Glomerular endothelial cell (primary cell): ENCODE data around the gene C10orf95. TPM values are rescaled to one million over a fixed set of nuclear protein-coding genes. Genes with fewer than 3 reads are reported as not detected.

Source experiments
- DNase-seq: peaks from one replicate; pipeline ENCODE4 v3.0.0-alpha.2; 2011; ENCODE audit warnings: low read depth, low spot score; ENCODE audit errors: extremely low read depth
- total RNA-seq: library from RNA; depleted of rRNA; stranded (reverse); fragments of >200 nt; gene quantifications from 2 replicates; pipeline ENCODE4 v1.2.3, GENCODE V29; 2015

C10orf95 gene
- total RNA-seq, 1 donor from 2014 or later = not detected

GRCh38 chr10:102405108-102405571 lies 46.2 kb downstream of the C10orf95 start:
- DNase-seq = no peak

GRCh38 chr10:102404361-102405107 lies 46.8 kb downstream of the C10orf95 start:
- no peak for DNase-seq

DNA sequence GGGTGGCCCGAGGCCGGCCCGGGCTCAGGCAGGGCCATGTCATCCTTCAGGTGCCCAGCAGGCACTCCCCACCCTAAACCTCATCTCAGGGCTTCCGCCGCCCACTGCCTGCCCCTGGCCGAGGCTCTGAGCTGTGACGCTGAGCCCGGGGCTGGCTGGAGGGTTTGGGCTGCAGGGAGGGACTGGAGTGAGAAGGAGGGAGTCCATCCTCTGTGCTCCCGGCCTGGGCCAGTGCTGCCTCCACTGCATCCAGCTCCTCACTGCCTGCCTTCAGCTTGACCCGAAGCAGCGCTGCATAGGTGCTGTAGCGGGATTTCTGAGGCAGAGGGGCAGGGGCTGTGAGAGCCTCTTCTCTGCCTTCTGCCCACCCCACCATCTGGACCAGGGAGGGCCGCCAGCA lies 48.2 kb downstream of the C10orf95 start:
- DNase-seq = no peak

DNA sequence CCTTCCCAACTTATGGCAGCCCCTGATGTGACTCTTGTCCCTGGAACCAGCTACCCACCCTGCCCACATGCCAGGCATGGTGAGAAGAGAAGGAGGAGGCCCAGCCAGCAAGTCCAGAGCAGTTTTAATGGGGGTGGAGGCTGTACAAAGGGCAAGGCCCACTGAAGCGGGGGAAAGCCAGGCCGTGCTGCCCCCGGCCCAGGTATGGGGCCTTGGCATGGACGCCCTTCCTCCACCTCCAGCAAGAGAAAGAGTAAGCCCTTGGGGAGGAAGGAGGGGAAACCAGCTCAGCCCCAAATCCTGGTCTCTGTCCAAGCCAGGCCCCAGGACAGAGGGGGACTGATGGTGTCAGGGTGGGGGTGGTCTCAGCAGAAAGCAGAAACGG lies 48.8 kb downstream of the C10orf95 start:
- DNase-seq = no peak

DNA sequence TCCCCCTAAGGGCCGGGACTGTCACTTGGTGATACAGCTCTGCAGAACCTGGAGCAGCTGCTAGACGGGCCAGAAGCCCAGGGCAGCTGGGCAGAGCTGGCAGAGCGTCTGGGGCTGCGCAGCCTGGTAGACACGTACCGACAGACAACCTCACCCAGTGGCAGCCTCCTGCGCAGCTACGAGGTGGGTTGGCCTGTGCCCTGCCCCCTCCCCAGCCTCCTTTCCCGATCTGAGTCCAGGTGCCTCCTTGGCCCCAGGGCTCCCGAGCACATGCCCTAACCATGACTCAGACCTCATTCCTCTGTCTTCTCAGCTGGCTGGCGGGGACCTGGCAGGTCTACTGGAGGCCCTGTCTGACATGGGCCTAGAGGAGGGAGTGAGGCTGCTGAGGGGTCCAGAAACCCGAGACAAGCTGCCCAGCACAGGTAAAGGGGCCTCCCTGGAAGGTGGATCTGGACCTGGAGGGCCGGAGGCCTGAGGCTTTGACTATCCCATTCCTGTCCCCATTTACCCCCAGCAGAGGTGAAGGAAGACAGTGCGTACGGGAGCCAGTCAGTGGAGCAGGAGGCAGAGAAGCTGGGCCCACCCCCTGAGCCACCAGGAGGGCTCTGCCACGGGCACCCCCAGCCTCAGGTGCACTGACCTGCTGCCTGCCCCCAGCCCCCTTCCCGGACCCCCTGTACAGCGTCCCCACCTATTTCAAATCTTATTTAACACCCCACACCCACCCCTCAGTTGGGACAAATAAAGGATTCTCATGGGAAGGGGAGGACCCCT lies 49.4 kb downstream of the C10orf95 start:
- no peak for DNase-seq

DNA sequence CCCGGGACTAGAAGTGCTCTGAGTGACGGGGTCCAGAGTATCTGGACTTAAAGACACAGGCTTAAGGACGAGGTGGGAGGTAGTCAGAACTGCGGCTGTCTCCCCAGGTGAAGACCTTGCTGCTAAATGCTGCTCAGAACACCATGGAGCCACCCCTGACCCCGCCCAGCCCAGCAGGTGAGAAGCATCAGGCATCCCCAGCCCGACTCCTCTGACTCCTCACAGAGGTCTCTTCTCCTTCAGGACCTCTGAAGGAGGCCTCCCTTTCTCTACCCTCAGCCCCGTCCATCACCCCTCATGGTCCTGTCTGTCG lies 50.0 kb downstream of the C10orf95 start:
- DNase-seq = no peak

- DNase-seq = no peak
Measured at GRCh38 chr10:102400598-102401341, 50.6 kb downstream of the C10orf95 start.

- DNase-seq = no peak
Measured at GRCh38 chr10:102400076-102400475, 51.3 kb downstream of the C10orf95 start.

Other genes with a start within 250 kb of the C10orf95 start
- not detected in 2 replicates for gene ELOVL3, start 225.2 kb downstream of the C10orf95 start, total RNA-seq
- gene PITX3, start 210.0 kb downstream of the C10orf95 start, total RNA-seq = not detected in 2 replicates
- gene GBF1, start 206.0 kb downstream of the C10orf95 start, total RNA-seq = 42.8 and 53.8 TPM in 2 replicates
- 45.3 and 88.4 TPM in 2 replicates for gene NFKB2, start 55.8 kb downstream of the C10orf95 start, total RNA-seq
- gene PSD, start 32.8 kb downstream of the C10orf95 start, total RNA-seq = 0.15 and 0.35 TPM in 2 replicates
- gene FBXL15, start 30.7 kb downstream of the C10orf95 start, total RNA-seq = 9.6 and 11.5 TPM in 2 replicates
- 94.6 and 97.6 TPM in 2 replicates for gene CUEDC2, start 19.0 kb downstream of the C10orf95 start, total RNA-seq
- 172 and 205 TPM in 2 replicates for gene ACTR1A, start 51.2 kb upstream of the C10orf95 start, total RNA-seq
- gene SUFU, start 52.4 kb upstream of the C10orf95 start, total RNA-seq = 14.0 and 17.4 TPM in 2 replicates
- gene TRIM8, start 192.9 kb upstream of the C10orf95 start, total RNA-seq = 163 and 181 TPM in 2 replicates